NCI-H446 (cell line): Measurements from ENCODE around the gene HOXA6.

Experiments
- DNase-seq, 2 experiments: peaks; one replicate each; lab custom pipeline; 2025; lab: John Stamatoyannopoulos, UW

Gene HOXA6

GRCh38 chr7:27107391-27108381 lies 39.9 kb downstream of the HOXA6 start:
- DNase-seq = no peak

- no peak for DNase-seq
Observed at GRCh38 chr7:27106901-27107240, 40.7 kb downstream of the HOXA6 start.

- no peak for DNase-seq
Observed at GRCh38 chr7:27106181-27106900, 41.2 kb downstream of the HOXA6 start.

- no peak for DNase-seq
Observed at GRCh38 chr7:27105301-27106031, 42.1 kb downstream of the HOXA6 start.

- no peak for DNase-seq
Observed at GRCh38 chr7:27104341-27105058, 43.1 kb downstream of the HOXA6 start.

- DNase-seq = no peak
Observed at GRCh38 chr7:27103489-27104226, 43.9 kb downstream of the HOXA6 start.

- DNase-seq = no peak
Observed at GRCh38 chr7:27102581-27103442, 44.8 kb downstream of the HOXA6 start, which contains the start of gene HOXA2. HOXA2 (minus strand) TSS chr7:27102683; CDS start chr7:27102500, 183 bp downstream.

- DNase-seq = no peak
Observed at GRCh38 chr7:27101957-27102580, 45.5 kb downstream of the HOXA6 start.

- DNase-seq = no peak
Observed at GRCh38 chr7:27101171-27101956, 46.2 kb downstream of the HOXA6 start.

GRCh38 chr7:27100694-27101170 lies 46.8 kb downstream of the HOXA6 start:
- no peak for DNase-seq

- no peak for DNase-seq
Observed at GRCh38 chr7:27099453-27100370, 47.9 kb downstream of the HOXA6 start.

GRCh38 chr7:27098578-27099451 lies 48.8 kb downstream of the HOXA6 start:
- no peak for DNase-seq

GRCh38 chr7:27097686-27098577 lies 49.6 kb downstream of the HOXA6 start:
- no peak for DNase-seq

GRCh38 chr7:27096768-27097514 lies 50.6 kb downstream of the HOXA6 start:
- DNase-seq = peak in 1 of 2 experiments; percentile 26
